Hair follicular keratinocyte (primary cell): Measurements from ENCODE around the gene BEND6. TPM values are rescaled to one million over a fixed set of nuclear protein-coding genes. Genes with fewer than 3 reads are reported as not detected.

Source experiments
- total RNA-seq: library from RNA; depleted of rRNA; stranded (reverse); fragments of >200 nt; gene quantifications from 2 replicates; pipeline ENCODE4 v1.2.3, GENCODE V29; 2015

BEND6 gene
- total RNA-seq = 1.2 and 3.1 TPM in 2 replicates

GRCh38 chr6:56954403-56955170 lies at the start of gene BEND6:
BEND6 (plus strand) TSS chr6:56955107; CDS start chr6:56981811, 26,704 bp downstream.

GRCh38 chr6:57046332-57047256 lies 91.7 kb downstream of the BEND6 start, which contains the start of gene KIAA1586:
KIAA1586 (plus strand) TSS chr6:57046693; CDS start chr6:57046756, 63 bp downstream.

Other genes starting within 250 kb of the BEND6 start
- 4.6 and 5.4 TPM in 2 replicates for gene KIAA1586, start 91.6 kb downstream of the BEND6 start, total RNA-seq
- 19.8 and 22.6 TPM in 2 replicates for gene ZNF451, start 135.1 kb downstream of the BEND6 start, total RNA-seq
- 1.1 and 2.8 TPM in 2 replicates for gene BAG2, start 217.2 kb downstream of the BEND6 start, total RNA-seq